Fibroblast of lung (primary cell): ENCODE measurements around the gene PRICKLE4. TPM values are rescaled to one million over a fixed set of nuclear protein-coding genes. Genes with fewer than 3 reads are reported as not detected.

ENCODE experiments used
- DNase-seq, 2 donors: peaks; one replicate each; pipeline versions ENCODE4 v3.0.0 to v3.0.0-alpha.2; 2010; ENCODE audit warnings: low read depth in 2 of 2
- H2AFZ ChIP-seq: 2 replicates; pipeline ENCODE4 v1.5.1; 2012; ENCODE audit warnings: low read length, control low read depth, inconsistent platforms
- H3K27ac ChIP-seq: 2 replicates; pipeline ENCODE4 v1.5.1; 2011; ENCODE audit warnings: low read length, control low read depth; ENCODE audit not compliant: insufficient read depth
- H3K27me3 ChIP-seq: 2 replicates; pipeline ENCODE4 v1.5.1; 2011; ENCODE audit warnings: mild to moderate bottlenecking, low read length; ENCODE audit not compliant: control insufficient read depth, insufficient read depth
- H3K36me3 ChIP-seq: 2 replicates; pipeline ENCODE4 v1.5.1; 2011; ENCODE audit warnings: low read length; ENCODE audit not compliant: control insufficient read depth, insufficient read depth
- H3K4me1 ChIP-seq: 2 replicates; pipeline ENCODE4 v1.5.1; 2011; ENCODE audit warnings: low read length; ENCODE audit not compliant: control insufficient read depth, insufficient read depth; ENCODE audit errors: extremely low read depth
- H3K4me2 ChIP-seq: 2 replicates; pipeline ENCODE4 v1.5.1; 2011; ENCODE audit warnings: low read length, control low read depth; ENCODE audit not compliant: insufficient read depth; ENCODE audit errors: extremely low read depth
- H3K4me3 ChIP-seq, 4 experiments: fragments of 200-600 bp in 1 of 4; sonication (generic) in 1 of 4; replicated peaks in 1 of 4; 2 replicates each; pipeline ENCODE4 v1.5.1; 2011 to 2016; ENCODE audit warnings: low read length in 4 of 4, low read depth in 3 of 4, mild to moderate bottlenecking in 3 of 4, control low read depth in 2 of 4, inconsistent platforms in 1 of 4, mixed read lengths in 1 of 4; ENCODE audit not compliant: insufficient read depth in 1 of 4; ENCODE audit errors: control extremely low read depth in 1 of 4
- H3K79me2 ChIP-seq: 2 replicates; pipeline ENCODE4 v1.5.1; 2012; ENCODE audit warnings: mild to moderate bottlenecking, low read length, inconsistent platforms; ENCODE audit not compliant: control insufficient read depth, insufficient read depth
- H3K9ac ChIP-seq: 2 replicates; pipeline ENCODE4 v1.5.1; 2011; ENCODE audit warnings: mild to moderate bottlenecking, low read length, control low read depth; ENCODE audit not compliant: insufficient read depth
- H3K9me3 ChIP-seq: 2 replicates; pipeline ENCODE4 v1.5.1; 2012; ENCODE audit warnings: low read depth, low read length; ENCODE audit not compliant: control insufficient read depth, insufficient read depth
- H4K20me1 ChIP-seq: 2 replicates; pipeline ENCODE4 v1.5.1; 2011; ENCODE audit warnings: low read length; ENCODE audit not compliant: control insufficient read depth, insufficient read depth; ENCODE audit errors: extremely low read depth
- EZH2 ChIP-seq: IDR thresholded peaks from 2 replicates; pipeline ENCODE4 v1.5.1; 2012; ENCODE audit warnings: low read length, control low read depth, mild to moderate bottlenecking; ENCODE audit errors: missing control alignments
- polyA plus RNA-seq, 2 donors: library from polyadenylated mRNA; depleted of rRNA in 1 of 2; stranded (reverse) in 1 of 2; unstranded in 1 of 2; fragments of >200 nt; gene quantifications; 2 replicates each; pipeline ENCODE4 v1.2.1, GENCODE V29; 2011 to 2012; ENCODE audit warnings: missing spikeins in 1 of 2
- total RNA-seq: library from RNA; depleted of rRNA; stranded (reverse); fragments of >200 nt; gene quantifications from 2 replicates; pipeline ENCODE4 v1.2.1, GENCODE V29; 2014
- TF ChIP-seq, protein P1 (sequence below), 2 donors: IDR thresholded peaks in 1 of 2; conservative IDR thresholded peaks in 1 of 2; 1 replicate in 1 of 2; 2 replicates in 1 of 2; pipeline ENCODE4 v1.5.1; 2011 to 2012; ENCODE audit warnings: low read length in 2 of 2, control low read depth in 1 of 2, inconsistent platforms in 1 of 2, low read depth in 1 of 2, mild to moderate bottlenecking in 1 of 2

Gene PRICKLE4
- total and polyA plus RNA-seq, 2 donors (not counting 1 experiment from before 2014, with no cell fraction given): 0.08 TPM; not detected in 1

DNA sequence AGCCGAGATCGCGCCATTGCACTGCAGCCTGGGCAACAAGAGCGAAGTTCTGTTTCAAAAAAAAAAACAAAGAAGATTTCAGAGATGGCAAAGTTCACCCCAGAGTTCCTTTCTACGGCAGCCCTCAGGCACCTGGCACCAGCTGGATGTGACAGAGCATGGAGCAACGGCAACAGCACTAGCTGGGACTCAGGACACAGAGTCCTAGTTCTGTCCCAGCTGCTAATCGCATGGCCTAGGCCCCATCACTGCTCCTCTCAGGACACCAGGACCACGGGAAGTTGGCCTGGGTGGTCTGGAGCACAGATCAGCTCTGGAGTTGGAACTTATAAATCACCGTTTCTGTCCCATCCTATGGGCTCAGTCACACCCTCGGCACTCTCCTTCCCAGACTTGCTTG is 34.5 kb upstream of the PRICKLE4 start:
- Histone ChIP-seq H4K20me1 (no peaks in the 10 kb centered on the region), H3K79me2 (no peaks in the 10 kb centered on the region), H3K4me2 (no peak overlapping the region), H3K36me3 (no peaks in the 10 kb centered on the region), H3K4me3 (no peak overlapping the region), H3K9ac (no peak overlapping the region), H3K27ac (no peak overlapping the region), H3K9me3 (no peaks in the 10 kb centered on the region), H2AFZ (no peak overlapping the region), H3K4me1 (no peaks in the 10 kb centered on the region), H3K27me3 (no peaks in the 10 kb centered on the region)
- no peak for TF ChIP-seq EZH2
- TF ChIP-seq, protein P1, sequence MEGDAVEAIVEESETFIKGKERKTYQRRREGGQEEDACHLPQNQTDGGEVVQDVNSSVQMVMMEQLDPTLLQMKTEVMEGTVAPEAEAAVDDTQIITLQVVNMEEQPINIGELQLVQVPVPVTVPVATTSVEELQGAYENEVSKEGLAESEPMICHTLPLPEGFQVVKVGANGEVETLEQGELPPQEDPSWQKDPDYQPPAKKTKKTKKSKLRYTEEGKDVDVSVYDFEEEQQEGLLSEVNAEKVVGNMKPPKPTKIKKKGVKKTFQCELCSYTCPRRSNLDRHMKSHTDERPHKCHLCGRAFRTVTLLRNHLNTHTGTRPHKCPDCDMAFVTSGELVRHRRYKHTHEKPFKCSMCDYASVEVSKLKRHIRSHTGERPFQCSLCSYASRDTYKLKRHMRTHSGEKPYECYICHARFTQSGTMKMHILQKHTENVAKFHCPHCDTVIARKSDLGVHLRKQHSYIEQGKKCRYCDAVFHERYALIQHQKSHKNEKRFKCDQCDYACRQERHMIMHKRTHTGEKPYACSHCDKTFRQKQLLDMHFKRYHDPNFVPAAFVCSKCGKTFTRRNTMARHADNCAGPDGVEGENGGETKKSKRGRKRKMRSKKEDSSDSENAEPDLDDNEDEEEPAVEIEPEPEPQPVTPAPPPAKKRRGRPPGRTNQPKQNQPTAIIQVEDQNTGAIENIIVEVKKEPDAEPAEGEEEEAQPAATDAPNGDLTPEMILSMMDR (conservative IDR thresholded peaks at IDR 0.05 in 1 of 2, IDR thresholded peaks at IDR 0.05 in 1 of 2; ENCODE audit: low read depth in 1 of 2, low read length in 2 of 2): no peak
- no peak for DNase-seq

DNA sequence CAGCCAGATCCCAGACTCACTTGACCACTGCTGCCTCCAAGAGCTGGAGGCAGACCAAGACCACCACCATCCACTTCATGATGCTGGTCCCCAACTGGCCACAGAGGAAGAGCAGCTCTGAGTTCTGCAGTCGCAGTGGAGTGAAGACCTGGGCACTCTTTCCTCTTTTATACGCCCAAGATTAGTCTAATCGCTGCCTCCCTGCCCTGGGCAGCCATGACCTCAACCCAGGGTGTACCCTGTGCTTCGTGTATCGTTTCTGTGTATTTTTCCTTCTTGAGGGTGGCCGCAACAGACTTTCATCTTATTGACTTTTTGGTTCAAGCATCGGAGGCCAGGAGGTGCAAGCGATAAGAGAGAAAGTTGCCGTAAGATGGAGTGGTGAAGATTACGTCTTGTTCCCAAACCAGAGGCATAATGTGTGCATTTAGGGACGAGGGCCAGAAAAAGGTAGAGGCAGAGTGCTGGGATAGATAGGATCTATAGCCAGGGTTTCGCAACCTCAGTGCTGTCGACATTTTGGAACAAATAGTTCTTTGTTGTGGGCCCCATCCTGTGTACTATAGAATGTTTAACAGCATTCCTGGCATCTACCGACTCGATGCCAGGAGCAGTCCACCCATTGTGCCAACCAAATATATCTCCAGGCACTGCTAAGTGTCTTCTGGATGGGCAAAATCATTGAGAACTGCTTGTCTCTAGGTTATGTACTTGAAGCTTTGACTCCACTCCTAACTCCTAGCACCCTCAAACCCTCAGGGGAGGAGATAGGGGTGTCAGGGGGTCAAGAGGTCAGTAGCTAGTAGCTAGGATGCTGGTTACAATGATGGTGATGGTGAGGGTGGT is 33.1 kb upstream of the PRICKLE4 start, which contains the start of gene PGC:
TSS of gene PGC (minus strand) at position 142 of the 846 bp plus-strand sequence. CDS start at position 79, 63 bp downstream.
- Histone ChIP-seq H3K27ac (no peak within 1 kb of the TSS), H3K9me3 (no peaks in the 10 kb centered on the region), H3K79me2 (no peaks in the 10 kb centered on the region), H3K36me3 (no peaks in the 10 kb centered on the region), H2AFZ (no peak within 1 kb of the TSS), H3K27me3 (no peaks in the 10 kb centered on the region), H3K4me2 (no peak within 1 kb of the TSS), H3K4me3 (no peak within 1 kb of the TSS), H3K9ac (no peak within 1 kb of the TSS), H4K20me1 (no peaks in the 10 kb centered on the region), H3K4me1 (no peaks in the 10 kb centered on the region)
- TF ChIP-seq EZH2: no peak
- TF ChIP-seq, protein P1 (conservative IDR thresholded peaks at IDR 0.05 in 1 of 2, IDR thresholded peaks at IDR 0.05 in 1 of 2; ENCODE audit: low read depth in 1 of 2, low read length in 2 of 2): no peak
- no peak for DNase-seq

DNA sequence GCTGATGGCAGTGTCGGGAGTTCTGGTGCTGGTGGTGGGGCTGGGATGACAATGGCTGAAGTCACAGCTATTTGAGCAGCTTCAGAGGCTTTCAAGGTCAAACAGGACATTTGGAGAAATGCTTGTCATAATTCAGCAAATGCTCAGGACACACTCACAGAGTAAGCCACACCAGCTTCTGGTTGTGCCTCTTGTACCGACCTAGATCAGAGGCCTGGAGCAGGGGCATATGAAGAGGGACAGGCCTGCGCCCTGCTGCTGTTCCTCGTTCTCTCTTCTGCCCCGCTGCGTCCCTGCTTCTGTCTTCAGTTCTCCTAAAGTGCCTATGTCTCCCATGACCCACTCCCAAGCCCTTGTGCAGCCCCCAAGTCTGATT is 32.5 kb upstream of the PRICKLE4 start:
- Histone ChIP-seq H3K4me2 (no peak overlapping the region), H3K9me3 (no peaks in the 10 kb centered on the region), H2AFZ (no peak overlapping the region), H3K79me2 (no peaks in the 10 kb centered on the region), H3K27me3 (no peaks in the 10 kb centered on the region), H3K9ac (no peak overlapping the region), H3K27ac (no peak overlapping the region), H3K4me3 (no peak overlapping the region), H3K36me3 (no peaks in the 10 kb centered on the region), H3K4me1 (no peaks in the 10 kb centered on the region), H4K20me1 (no peaks in the 10 kb centered on the region)
- no peak for DNase-seq
- no peak for TF ChIP-seq EZH2
- TF ChIP-seq, protein P1 (conservative IDR thresholded peaks at IDR 0.05 in 1 of 2, IDR thresholded peaks at IDR 0.05 in 1 of 2; ENCODE audit: low read depth in 1 of 2, low read length in 2 of 2): no peak
